NCI-H69 (cell line): ENCODE measurements around the gene NKX1-1.

Source experiments
- DNase-seq: peaks from one replicate; lab custom pipeline; 2025; lab: John Stamatoyannopoulos, UW

NKX1-1 gene

GRCh38 chr4:1359976-1360375 lies 46.3 kb downstream of the NKX1-1 start:
- DNase-seq, result no peak

GRCh38 chr4:1359144-1359501 lies 47.1 kb downstream of the NKX1-1 start:
- no peak for DNase-seq

DNA sequence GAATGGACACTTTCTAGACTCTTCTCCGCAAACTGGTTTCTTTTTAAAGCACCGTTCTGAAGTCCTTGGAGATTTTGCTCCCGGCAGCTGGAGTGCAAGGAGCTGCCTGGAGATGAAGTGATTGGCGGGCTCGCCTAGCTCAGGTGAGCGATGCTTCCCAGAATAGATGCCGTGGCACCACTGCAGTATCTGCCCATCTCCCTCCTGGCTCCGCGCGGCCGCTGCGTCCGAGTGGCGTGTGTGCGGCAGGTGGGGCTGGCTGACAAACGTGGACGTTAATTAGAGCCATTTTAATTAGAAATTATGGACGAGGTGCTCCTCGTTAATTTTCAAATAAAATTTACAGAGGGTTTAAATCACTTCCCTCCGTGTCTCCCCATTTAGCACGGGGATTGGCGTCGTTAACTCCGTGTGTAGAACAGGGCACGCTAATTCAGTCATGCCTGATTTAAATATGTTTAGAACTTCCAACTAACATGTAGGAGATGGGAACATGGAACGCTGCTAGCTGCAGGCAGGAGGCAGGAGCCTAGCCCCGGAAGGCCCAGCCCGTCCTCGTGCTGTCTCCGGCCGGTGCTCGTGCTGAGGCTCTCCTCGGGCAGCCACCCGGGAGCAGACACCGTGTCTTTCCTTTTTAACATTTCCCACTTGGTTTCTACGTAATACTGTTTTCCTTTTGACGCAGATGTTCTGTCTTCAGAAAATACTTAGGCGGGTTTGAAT lies 47.7 kb downstream of the NKX1-1 start:
- no peak for DNase-seq

- DNase-seq, result no peak
Observed at GRCh38 chr4:1357356-1358248, 48.6 kb downstream of the NKX1-1 start.

GRCh38 chr4:1356181-1356998 lies 49.9 kb downstream of the NKX1-1 start:
- DNase-seq, result peak; percentile 42

DNA sequence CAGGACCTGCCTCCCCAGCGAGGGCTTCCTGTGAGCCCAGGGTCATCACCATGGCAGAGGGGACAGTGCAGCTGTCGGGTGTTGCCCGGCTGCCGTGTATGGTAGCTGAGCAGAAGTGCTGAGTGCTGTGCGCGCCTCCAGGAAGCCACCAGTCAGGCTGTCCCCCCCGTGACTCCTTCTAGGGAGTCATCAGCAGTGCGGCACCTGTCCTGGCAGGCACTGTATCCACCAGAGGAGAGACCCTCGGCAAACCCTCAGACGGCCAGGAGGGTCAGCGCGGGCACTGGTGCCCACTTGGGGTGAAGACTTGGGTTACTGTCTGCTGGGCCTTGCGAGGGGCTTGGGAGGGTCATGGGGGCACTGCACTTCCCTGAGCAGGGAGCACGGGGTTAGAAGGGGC lies 50.9 kb downstream of the NKX1-1 start:
- DNase-seq, result no peak

DNA sequence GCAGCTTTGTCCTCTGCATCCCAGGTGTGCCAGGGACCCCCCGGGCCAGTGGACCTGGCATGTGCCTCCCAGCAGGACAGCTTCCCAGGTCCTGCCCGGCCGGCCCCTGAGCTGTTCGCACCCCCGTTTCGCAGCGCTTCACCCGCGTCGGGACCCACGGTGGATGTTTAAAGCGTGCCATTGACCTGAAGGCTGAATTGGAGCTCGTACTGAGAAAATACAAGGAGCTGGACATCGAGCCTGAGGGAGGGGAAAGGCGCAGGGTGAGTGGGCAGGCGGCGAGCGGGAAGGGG lies 51.3 kb downstream of the NKX1-1 start:
- no peak for DNase-seq

DNA sequence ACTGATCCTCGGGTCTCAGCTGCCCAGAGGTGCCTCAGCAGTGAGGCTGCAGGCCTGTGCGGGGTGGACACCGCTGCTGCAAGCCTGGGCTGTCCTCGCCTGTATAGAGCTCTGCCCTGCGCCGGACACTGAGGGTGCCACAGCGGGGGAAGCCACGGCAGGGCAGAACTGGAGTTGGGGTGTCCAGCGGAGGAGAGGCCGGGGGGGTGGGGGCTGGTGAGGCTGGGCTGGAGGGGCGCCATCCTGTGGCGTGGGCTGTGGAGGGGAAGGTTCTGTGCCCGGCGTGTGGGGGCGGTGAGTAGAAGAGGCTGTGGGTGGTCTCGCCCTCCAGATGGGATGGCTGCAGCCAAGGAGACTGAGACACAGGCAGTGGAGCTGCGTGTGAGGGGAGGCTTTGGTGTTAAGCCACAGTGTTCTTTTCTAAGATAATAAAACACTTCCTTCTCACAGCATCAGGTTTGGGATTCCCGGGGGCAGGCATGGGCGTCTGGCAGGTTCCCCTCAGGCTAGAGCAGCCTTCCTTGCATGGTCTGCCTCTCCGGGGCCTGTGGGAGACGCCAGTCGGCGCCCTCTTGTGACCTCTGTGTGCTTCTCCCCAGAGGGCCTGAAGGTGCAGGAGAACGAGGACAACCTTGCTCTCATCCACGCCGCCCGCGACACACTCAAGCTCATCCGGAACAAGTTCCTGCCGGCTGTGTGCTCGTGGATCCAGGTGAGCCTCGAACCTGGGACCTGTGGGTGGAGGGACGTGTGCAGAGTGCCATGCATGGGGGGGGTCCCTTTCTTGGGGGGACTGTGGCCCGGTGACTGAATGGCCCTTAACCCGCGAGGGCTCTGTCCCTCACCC lies 51.9 kb downstream of the NKX1-1 start:
- no peak for DNase-seq

GRCh38 chr4:1353186-1354055 lies 52.8 kb downstream of the NKX1-1 start:
- DNase-seq, result no peak
